Endodermal cell (in vitro differentiated cells): Measurements from ENCODE around the gene GSS. TPM values are rescaled to one million over a fixed set of nuclear protein-coding genes. Genes with fewer than 3 reads are reported as not detected.

Experiments used
- DNase-seq: peaks from one replicate; pipeline ENCODE4 v3.0.0-alpha.2; 2017
- H3K27ac ChIP-seq: 2 replicates; pipeline ENCODE4 v1.5.1; 2013; ENCODE audit warnings: mild to moderate bottlenecking, low read depth, low read length, moderate library complexity
- H3K27me3 ChIP-seq: 2 replicates; pipeline ENCODE4 v1.6.1; 2013; ENCODE audit warnings: mild to moderate bottlenecking, low read length, moderate library complexity; ENCODE audit not compliant: insufficient read depth, control insufficient read depth, poor library complexity, severe bottlenecking
- H3K36me3 ChIP-seq: 2 replicates; pipeline ENCODE4 v1.7.0; 2013; ENCODE audit warnings: mild to moderate bottlenecking, low read length, moderate library complexity; ENCODE audit not compliant: control insufficient read depth, insufficient read depth
- H3K4me1 ChIP-seq: one replicate; pipeline ENCODE4 v1.7.0; 2013; ENCODE audit warnings: low read length; ENCODE audit not compliant: control insufficient read depth, insufficient read depth
- H3K4me3 ChIP-seq: 2 replicates; pipeline ENCODE4 v1.5.1; 2013; ENCODE audit warnings: mild to moderate bottlenecking, low read length, moderate library complexity
- H3K9ac ChIP-seq: 2 replicates; pipeline ENCODE4 v1.6.1; 2013; ENCODE audit warnings: mild to moderate bottlenecking, low read length, moderate library complexity; ENCODE audit not compliant: poor library complexity, severe bottlenecking; ENCODE audit errors: extremely low read depth
- H3K9me3 ChIP-seq: 2 replicates; pipeline ENCODE4 v1.6.1; 2013; ENCODE audit warnings: mild to moderate bottlenecking, low read length, moderate library complexity; ENCODE audit not compliant: control insufficient read depth
- H3K27ac Mint-ChIP-seq: 2 replicates; pipeline ENCODE4 v1.8.0; 2020; ENCODE audit warnings: mixed read lengths
- H3K27me3 Mint-ChIP-seq: 2 replicates; pipeline ENCODE4 v1.8.0; 2021; ENCODE audit warnings: mild to moderate bottlenecking, mixed read lengths; ENCODE audit not compliant: insufficient read depth
- H3K36me3 Mint-ChIP-seq: 2 replicates; pipeline ENCODE4 v1.8.0; 2020; ENCODE audit warnings: low read depth, mixed read lengths
- H3K4me1 Mint-ChIP-seq: 2 replicates; pipeline ENCODE4 v1.8.0; 2020; ENCODE audit warnings: mixed read lengths
- H3K4me3 Mint-ChIP-seq: 2 replicates; pipeline ENCODE4 v1.8.0; 2020; ENCODE audit warnings: mild to moderate bottlenecking, moderate library complexity, mixed read lengths
- H3K9me3 Mint-ChIP-seq: 2 replicates; pipeline ENCODE4 v1.8.0; 2020; ENCODE audit warnings: mild to moderate bottlenecking, mixed read lengths
- CTCF ChIP-seq: fragments of 200-600 bp; sonication (generic); conservative IDR thresholded peaks from 2 replicates; pipeline ENCODE4 v1.5.0; 2021; ENCODE audit warnings: antibody characterized with exemption, mild to moderate bottlenecking
- WGBS, 2 experiments: methylation state at CpG; one replicate each; pipeline versions ENCODE4 v1.1.5 to v1.1.7; 2013; ENCODE audit warnings: missing lambda C conversion rate in 2 of 2, mixed read lengths in 1 of 2; ENCODE audit not compliant: insufficient coverage in 1 of 2, insufficient read length in 1 of 2; 5-methylcytosine and 5-hydroxymethylcytosine counted together
- total RNA-seq, 2 donors: library from RNA; stranded (reverse); fragmentation: NEBNext Ultra II Directional in 1 of 2; extraction: Animal tissue kit (Norgen Biotek cat#: 25700) in 1 of 2; gene quantifications; 2 replicates in 1 of 2; 3 replicates in 1 of 2; pipeline ENCODE4 v1.2.1, GENCODE V29; 2021

The GSS gene
- total RNA-seq, 2 donors from 2014 or later, result 60.8 to 71.3 TPM

- Mint-ChIP-seq H3K36me3 (no peaks in the 10 kb centered on the region), H3K27me3 (peaks cover 6% of the 10 kb centered on the region), H3K27ac (no peak overlapping the region), H3K4me3 (no peak overlapping the region), H3K9me3 (no peaks in the 10 kb centered on the region), H3K4me1 (peaks cover 6% of the 10 kb centered on the region)
- H3K27ac ChIP-seq, result no peak overlapping the region
- H3K4me1 ChIP-seq, result peaks cover 4% of the 10 kb centered on the region
- H3K27me3 ChIP-seq, result no peaks in the 10 kb centered on the region
- H3K4me3 ChIP-seq, result no peak overlapping the region
- H3K9me3 ChIP-seq, result no peaks in the 10 kb centered on the region
- H3K9ac ChIP-seq, result no peak overlapping the region
- TF ChIP-seq CTCF, result no peak
- H3K36me3 ChIP-seq, result no peaks in the 10 kb centered on the region
- DNase-seq, result no peak
- WGBS, 2 experiments, result 91 to 95% methylated on average over 4 to 5 of the region's 5 CpGs
These were observed 11.8 kb upstream of the GSS start for GRCh38 chr20:34967421-34967820.

GRCh38 chr20:34965051-34965450, 9.4 kb upstream of the GSS start:
- no peaks in the 10 kb centered on the region for H3K27me3 ChIP-seq
- no peaks in the 10 kb centered on the region for H3K9me3 ChIP-seq
- no peaks in the 10 kb centered on the region for H3K36me3 ChIP-seq
- Mint-ChIP-seq H3K27me3 (no peaks in the 10 kb centered on the region), H3K9me3 (no peaks in the 10 kb centered on the region), H3K4me3 (no peak overlapping the region), H3K27ac (peak overlapping the region; percentile 44), H3K36me3 (no peaks in the 10 kb centered on the region), H3K4me1 (peaks cover 5% of the 10 kb centered on the region)
- H3K27ac ChIP-seq, result no peak overlapping the region
- no peak overlapping the region for H3K9ac ChIP-seq
- no peaks in the 10 kb centered on the region for H3K4me1 ChIP-seq
- H3K4me3 ChIP-seq, result no peak overlapping the region
- DNase-seq, result no peak
- WGBS, 2 experiments, result 89% methylated on average over 5 of the region's 5 CpGs
- no peak for TF ChIP-seq CTCF

GRCh38 chr20:34964486-34964885, 8.9 kb upstream of the GSS start:
- no peaks in the 10 kb centered on the region for H3K4me1 ChIP-seq
- H3K4me1 Mint-ChIP-seq, result peaks cover 5% of the 10 kb centered on the region
- no peaks in the 10 kb centered on the region for H3K9me3 ChIP-seq
- H3K4me3 ChIP-seq, result no peak overlapping the region
- TF ChIP-seq CTCF, result no peak
- no peak overlapping the region for H3K27ac Mint-ChIP-seq
- DNase-seq, result no peak
- H3K36me3 ChIP-seq, result no peaks in the 10 kb centered on the region
- 94 to 97% methylated on average over 5 of the region's 5 CpGs for WGBS, 2 experiments
- no peak overlapping the region for H3K9ac ChIP-seq
- H3K36me3 Mint-ChIP-seq, result no peaks in the 10 kb centered on the region
- H3K9me3 Mint-ChIP-seq, result no peaks in the 10 kb centered on the region
- H3K4me3 Mint-ChIP-seq, result no peak overlapping the region
- no peaks in the 10 kb centered on the region for H3K27me3 Mint-ChIP-seq
- no peaks in the 10 kb centered on the region for H3K27me3 ChIP-seq
- H3K27ac ChIP-seq, result no peak overlapping the region
